Tongue (tissue), 2 donors: Measurements from ENCODE around the gene C1orf115. TPM values are rescaled to one million over a fixed set of nuclear protein-coding genes. Genes with fewer than 3 reads are reported as not detected.
"Not testable (repeated sequence)": the region's sequence is repeated elsewhere in the genome, so short reads cannot be mapped to it uniquely, and the experiment has no call there.

Experiments used
- DNase-seq: peaks from one replicate; pipeline ENCODE4 v3.0.0-alpha.2; 2015
- total RNA-seq: library from RNA; depleted of rRNA; stranded (reverse); fragments of >200 nt; gene quantifications from one replicate; pipeline ENCODE4 v1.2.3, GENCODE V29; 2014

C1orf115 gene
- total RNA-seq, 1 donor from 2014 or later: 20.6 TPM

GRCh38 chr1:220694866-220695382 is 4.8 kb downstream of the C1orf115 start:
- no peak for DNase-seq

- DNase-seq: no peak
These were observed 5.3 kb downstream of the C1orf115 start for GRCh38 chr1:220695426-220695825.

- DNase-seq: no peak
These were observed 6.2 kb downstream of the C1orf115 start for GRCh38 chr1:220696226-220696862.

- DNase-seq: no peak
These were observed 6.7 kb downstream of the C1orf115 start for GRCh38 chr1:220696863-220697231.

- DNase-seq: no peak
These were observed 7.2 kb downstream of the C1orf115 start for GRCh38 chr1:220697326-220697725.

- DNase-seq: no peak
These were observed 8.4 kb downstream of the C1orf115 start for GRCh38 chr1:220698607-220699016.

- no peak for DNase-seq
These were observed 8.9 kb downstream of the C1orf115 start for GRCh38 chr1:220699044-220699443.

- DNase-seq: peak; percentile 50
These were observed 10.5 kb downstream of the C1orf115 start for GRCh38 chr1:220700556-220701179.

- DNase-seq: no peak
These were observed 11.8 kb downstream of the C1orf115 start for GRCh38 chr1:220701974-220702373.

GRCh38 chr1:220702733-220703270 is 12.6 kb downstream of the C1orf115 start:
- DNase-seq: peak; percentile 44

GRCh38 chr1:220703305-220703704 is 13.1 kb downstream of the C1orf115 start:
- DNase-seq: no peak

GRCh38 chr1:220705782-220706181 is 15.6 kb downstream of the C1orf115 start:
- no peak for DNase-seq

GRCh38 chr1:220706480-220706879 is 16.3 kb downstream of the C1orf115 start:
- DNase-seq: no peak

GRCh38 chr1:220707160-220707559 is 17.0 kb downstream of the C1orf115 start:
- no peak for DNase-seq

GRCh38 chr1:220708244-220708643 is 18.1 kb downstream of the C1orf115 start:
- no peak for DNase-seq

- DNase-seq: no peak
These were observed 19.0 kb downstream of the C1orf115 start for GRCh38 chr1:220708936-220709801.

GRCh38 chr1:220710333-220710732 is 20.2 kb downstream of the C1orf115 start:
- no peak for DNase-seq

GRCh38 chr1:220711056-220711809 is 21.1 kb downstream of the C1orf115 start:
- DNase-seq: no peak

- not testable (repeated sequence) for DNase-seq
These were observed 25.8 kb downstream of the C1orf115 start for GRCh38 chr1:220715986-220716385.

GRCh38 chr1:220717800-220718640 is 27.9 kb downstream of the C1orf115 start:
- DNase-seq: no peak

GRCh38 chr1:220721266-220721665 is 31.1 kb downstream of the C1orf115 start:
- peak; percentile 41 for DNase-seq
